Occipital lobe (tissue), 2 donors: Measurements from ENCODE around the gene ESPN. TPM values are rescaled to one million over a fixed set of nuclear protein-coding genes. Genes with fewer than 3 reads are reported as not detected.
A peak's percentile ranks its signal among the peaks of the same experiment; 100 is the strongest.
"Not testable (repeated sequence)": the region's sequence is repeated elsewhere in the genome, so short reads cannot be mapped to it uniquely, and the experiment has no call there.

Experiments used
- DNase-seq: peaks from one replicate; lab custom pipeline; 2025; lab: John Stamatoyannopoulos, UW
- total RNA-seq: library from RNA; depleted of rRNA; stranded (reverse); fragments of >200 nt; gene quantifications from one replicate; pipeline ENCODE4 v1.2.3, GENCODE V29; 2014

The ESPN gene
- total RNA-seq, 1 donor from 2014 or later, result not detected

GRCh38 chr1:6427441-6428390 is 3.1 kb downstream of the ESPN start:
- DNase-seq, result no peak

- DNase-seq, result not testable (repeated sequence)
Observed at GRCh38 chr1:6428453-6428852, 3.9 kb downstream of the ESPN start.

- peak; percentile 15 for DNase-seq
Observed at GRCh38 chr1:6429660-6430411, 5.3 kb downstream of the ESPN start.

GRCh38 chr1:6431645-6432579 is 7.3 kb downstream of the ESPN start:
- DNase-seq, result not testable (repeated sequence)

GRCh38 chr1:6434186-6434585 is 9.6 kb downstream of the ESPN start:
- no peak for DNase-seq

- no peak for DNase-seq
Observed at GRCh38 chr1:6435129-6435528, 10.6 kb downstream of the ESPN start.

- DNase-seq, result no peak
Observed at GRCh38 chr1:6435547-6435946, 11.0 kb downstream of the ESPN start.

- not testable (repeated sequence) for DNase-seq
Observed at GRCh38 chr1:6436277-6436676, 11.7 kb downstream of the ESPN start.

GRCh38 chr1:6437012-6437700 is 12.6 kb downstream of the ESPN start:
- DNase-seq, result peak; percentile 52

GRCh38 chr1:6438047-6438525 is 13.5 kb downstream of the ESPN start:
- peak; percentile 12 for DNase-seq

- DNase-seq, result no peak
Observed at GRCh38 chr1:6440198-6441126, 15.9 kb downstream of the ESPN start.

GRCh38 chr1:6441586-6441985 is 17.0 kb downstream of the ESPN start:
- DNase-seq, result no peak

- DNase-seq, result no peak
Observed at GRCh38 chr1:6443339-6444115, 19.0 kb downstream of the ESPN start.

- DNase-seq, result no peak
Observed at GRCh38 chr1:6444377-6444776, 19.8 kb downstream of the ESPN start.

- no peak for DNase-seq
Observed at GRCh38 chr1:6445062-6445763, 20.6 kb downstream of the ESPN start.

- DNase-seq, result not testable (repeated sequence)
Observed at GRCh38 chr1:6445929-6446328, 21.4 kb downstream of the ESPN start.

GRCh38 chr1:6446665-6447015 is 22.1 kb downstream of the ESPN start:
- DNase-seq, result no peak
